GM21367 (cell line): Measurements from ENCODE around the gene CHRDL2.
"Not testable (repeated sequence)": the region's sequence is repeated elsewhere in the genome, so short reads cannot be mapped to it uniquely, and the experiment has no call there.

Experiments
- ATAC-seq: cut with Tn5 transposase; IDR thresholded peaks from one replicate; pipeline ENCODE4 v1.9.1; 2021; ENCODE audit not compliant: unreplicated experiment

The CHRDL2 gene

DNA sequence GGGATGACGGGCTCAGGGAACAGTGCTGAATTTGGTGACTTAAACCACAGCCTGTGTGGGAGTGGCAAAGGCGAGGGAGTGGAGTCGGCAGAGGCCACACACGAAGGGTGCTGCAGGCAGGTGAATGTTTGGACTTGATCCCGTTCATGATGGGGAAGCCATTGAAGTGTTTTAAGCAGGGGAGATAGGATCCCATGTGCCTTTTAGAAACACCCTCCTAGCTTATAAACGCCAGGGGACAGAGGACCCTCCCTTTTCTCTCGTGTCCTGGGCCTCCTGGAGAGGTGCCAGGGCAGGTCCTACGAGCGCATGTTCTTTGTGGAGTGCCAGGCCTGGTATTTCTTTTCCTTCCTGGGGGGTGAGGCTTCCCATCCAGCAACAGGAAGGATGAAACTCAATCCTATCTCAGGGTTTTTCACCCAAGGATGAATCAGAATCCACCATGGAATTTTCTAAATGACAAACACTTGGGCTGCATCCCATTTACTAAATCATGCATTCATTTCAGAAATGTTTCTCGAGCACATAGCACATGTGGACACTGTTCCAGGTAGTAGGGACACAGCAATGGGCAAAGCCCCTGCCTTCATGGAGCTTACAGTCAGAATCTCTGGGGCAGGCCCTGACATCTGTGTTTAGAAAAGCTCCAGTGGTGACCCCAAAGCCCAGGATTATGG is 59.6 kb downstream of the CHRDL2 start:
- ATAC-seq, result no peak

DNA sequence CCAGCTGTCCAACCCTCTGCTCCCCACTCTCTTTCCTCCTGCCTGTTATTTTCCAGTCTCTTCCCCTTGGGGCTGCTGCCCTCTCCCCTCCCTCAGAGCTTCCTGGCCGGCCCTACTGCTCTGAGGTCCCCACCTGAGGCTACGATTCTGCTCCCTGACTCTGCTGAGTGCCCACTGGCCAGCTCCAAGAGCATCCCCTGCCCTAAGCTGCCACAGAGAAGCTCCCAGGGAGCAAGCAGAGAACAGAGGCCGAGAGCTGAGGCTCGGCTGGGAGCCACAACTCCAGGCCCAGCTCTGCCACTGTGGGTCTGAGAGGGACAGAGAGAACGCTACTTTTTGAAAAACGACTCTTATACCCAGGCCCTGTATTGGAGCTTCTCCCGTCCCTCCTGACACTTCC is 61.1 kb downstream of the CHRDL2 start:
- ATAC-seq, result no peak

DNA sequence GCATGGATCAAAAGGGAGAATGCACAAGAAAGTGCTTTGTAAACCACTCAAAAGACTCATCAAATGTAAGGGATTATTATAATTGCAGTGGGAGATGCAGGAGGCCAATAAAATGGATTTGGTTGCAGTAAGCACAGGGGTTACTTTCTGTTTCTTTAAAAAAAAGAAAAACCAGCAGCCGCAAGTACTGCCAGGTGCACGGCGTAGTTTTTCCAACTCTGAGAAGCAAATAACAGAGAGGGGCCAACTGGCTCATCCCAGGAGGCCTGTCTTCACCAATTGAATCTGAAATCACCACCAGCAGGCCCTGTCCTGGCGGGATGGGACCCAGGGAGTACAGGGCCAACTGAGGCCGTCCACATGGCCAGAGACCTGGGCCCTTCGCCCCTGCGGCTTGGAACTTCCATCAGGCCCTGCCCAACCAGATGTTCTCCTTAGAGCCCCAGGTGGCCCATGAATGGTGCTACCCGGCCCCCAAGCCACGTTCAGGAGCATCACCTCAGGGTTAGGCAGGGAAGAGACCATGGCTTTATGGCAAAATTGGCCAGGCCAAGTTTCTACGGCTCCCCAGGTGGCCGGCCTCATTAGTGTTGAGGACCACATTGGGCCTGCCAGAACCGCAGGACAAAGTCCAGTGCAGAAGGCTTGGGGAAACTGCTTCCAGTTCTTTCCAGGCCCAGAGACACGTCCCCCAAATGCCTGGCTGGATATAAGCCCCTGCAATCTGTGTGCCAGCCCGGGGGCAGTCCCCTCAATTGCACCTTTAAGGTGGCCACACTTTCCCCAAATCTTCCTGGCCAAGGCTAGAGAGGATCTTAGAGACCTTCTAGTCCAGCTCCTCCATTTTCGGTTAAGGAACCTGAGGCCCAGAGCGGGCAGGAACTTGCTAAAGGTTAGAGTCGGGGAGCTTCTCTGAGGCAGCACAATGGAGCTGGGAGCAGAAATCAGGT is 61.7 kb downstream of the CHRDL2 start:
- no peak for ATAC-seq

DNA sequence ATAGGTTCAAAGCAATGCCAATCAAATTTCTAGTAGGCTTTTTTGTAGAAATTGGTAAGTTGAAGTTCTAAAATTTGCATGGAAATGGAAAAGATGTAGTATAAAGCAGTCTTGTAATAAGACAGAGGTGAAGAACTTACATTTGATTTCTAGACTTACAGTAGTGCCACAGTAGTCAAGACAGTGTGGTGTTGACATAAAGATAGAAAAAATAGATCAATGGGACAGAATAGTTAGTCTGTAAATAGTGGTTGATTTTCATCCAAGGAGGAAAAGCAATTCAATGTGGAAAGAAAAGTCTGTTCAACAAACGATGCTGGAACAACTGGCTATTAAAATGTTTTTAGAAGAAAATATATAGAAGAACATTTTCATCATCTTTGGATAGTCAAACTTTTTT is 67.9 kb downstream of the CHRDL2 start:
- ATAC-seq, result no peak

DNA sequence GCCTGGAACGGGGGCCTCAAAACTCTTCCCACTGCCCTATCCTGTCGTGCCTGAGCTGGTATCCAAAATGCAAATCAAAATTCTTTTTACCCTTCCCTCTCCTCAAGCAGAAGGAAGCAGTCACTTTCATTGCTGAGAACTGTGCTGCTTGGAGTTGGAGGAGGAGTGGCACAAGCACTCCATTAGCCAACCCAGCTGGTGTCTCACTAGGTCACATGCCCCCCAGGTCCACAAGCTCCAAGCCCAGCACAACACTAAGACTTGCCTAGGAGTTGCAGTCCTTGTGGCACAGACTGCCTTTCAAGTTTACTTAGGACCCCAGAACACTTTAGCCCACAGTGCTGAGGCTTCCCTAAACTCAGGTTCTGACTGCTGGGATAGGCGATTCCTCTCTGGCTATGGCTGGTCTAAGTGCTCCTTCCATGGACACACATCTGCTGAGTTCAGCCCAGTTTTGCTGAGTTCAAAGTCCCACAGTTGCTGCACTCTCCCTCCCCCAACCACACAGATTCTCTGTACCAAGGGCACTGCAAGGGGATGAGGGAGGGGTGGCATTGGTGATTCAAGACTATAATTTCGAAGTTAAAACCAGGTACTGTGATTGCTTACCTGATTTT is 68.6 kb downstream of the CHRDL2 start:
- ATAC-seq, result no peak

DNA sequence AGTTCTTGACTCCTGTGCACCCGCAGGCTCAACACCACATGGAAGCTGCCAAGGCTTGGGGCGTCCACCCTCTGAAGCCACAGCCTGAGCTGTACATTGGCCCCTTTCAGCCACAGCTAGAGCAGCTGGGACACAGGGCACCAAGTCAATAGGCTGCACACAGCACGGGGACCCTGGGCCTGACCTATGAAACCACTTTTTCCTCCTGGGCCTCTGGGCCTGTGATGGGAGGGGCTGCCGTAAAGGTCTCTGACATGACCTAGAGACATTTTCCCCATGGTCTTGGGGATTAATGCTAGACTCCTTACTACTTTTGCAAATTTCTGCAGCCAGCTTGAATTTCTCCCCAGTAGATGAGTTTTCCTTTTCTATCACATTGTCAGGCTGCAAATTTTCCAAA is 72.1 kb downstream of the CHRDL2 start:
- ATAC-seq, result not testable (repeated sequence)

DNA sequence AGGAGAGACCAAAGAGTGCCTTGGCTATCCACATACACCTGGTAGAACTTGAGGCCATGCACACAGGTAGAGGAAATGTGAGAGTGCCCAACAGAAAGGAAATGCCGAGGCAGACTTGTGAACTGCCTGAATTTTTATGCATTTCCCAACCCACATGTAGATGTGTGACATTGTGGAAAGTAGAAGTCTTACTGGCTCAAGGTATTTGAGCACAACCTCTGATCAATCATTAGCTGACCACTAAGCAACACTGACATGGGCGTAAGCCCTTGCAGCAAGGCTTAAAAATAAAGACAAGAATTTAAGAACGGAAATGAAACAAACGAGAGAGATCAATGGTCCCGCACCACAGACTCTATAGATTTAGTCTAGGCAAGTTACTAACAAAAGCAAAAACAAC is 76.2 kb downstream of the CHRDL2 start:
- ATAC-seq, result no peak

DNA sequence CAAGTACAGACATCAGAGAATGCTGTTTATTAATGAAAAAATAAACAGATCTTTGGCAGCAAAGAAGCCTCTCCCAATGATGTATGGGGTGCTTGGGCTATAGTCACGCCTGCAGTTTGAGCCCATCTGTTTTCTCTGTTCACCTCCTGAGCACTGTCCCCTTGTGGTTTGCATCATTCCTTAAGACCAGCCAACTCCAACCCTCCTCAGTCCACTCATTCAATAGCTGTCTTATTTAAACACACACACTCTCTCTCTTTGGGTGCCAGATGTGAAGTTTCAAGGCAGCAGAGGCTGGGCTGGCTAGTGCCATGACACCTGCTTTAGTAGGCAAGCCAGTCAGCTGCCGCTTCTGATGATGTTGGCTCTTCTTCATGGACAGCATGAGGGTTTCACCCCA is 80.7 kb downstream of the CHRDL2 start:
- ATAC-seq, result no peak

DNA sequence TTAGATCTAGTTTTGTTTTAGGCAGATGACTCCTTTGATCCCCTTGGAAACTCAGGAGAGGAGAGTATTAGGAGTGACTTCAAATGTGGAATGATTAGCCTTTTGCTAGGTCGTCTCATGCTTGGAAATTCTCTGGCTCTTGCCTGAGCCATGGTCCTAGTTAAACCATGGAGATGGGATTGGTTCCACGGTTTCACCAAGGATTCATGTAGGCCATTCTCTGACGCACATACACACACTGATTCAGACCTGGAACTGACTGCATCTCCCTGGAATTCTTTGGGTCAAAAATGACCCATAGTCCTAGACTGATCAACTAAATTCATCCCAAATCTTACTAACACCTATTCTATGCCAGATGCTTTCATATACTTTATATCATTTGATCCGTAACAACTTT is 82.3 kb downstream of the CHRDL2 start:
- ATAC-seq, result no peak

DNA sequence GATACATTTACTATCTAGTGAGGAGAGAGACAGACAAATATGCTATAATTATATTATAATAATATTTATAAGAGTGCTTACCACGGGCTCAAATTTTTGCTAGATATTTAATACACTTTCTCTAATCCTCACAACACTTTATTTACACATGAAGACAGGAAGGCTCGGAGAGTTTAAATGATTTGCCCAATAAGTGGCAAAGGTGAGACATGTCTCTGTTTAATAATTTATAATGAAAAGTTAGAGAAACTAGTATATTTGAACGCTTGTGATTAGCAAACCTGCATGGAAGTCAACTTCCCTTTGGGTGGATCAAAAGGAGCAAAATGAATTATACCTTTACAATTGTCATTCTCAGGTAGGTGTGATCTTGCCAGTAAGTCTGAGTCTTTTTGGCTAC is 83.4 kb downstream of the CHRDL2 start:
- ATAC-seq, result no peak

DNA sequence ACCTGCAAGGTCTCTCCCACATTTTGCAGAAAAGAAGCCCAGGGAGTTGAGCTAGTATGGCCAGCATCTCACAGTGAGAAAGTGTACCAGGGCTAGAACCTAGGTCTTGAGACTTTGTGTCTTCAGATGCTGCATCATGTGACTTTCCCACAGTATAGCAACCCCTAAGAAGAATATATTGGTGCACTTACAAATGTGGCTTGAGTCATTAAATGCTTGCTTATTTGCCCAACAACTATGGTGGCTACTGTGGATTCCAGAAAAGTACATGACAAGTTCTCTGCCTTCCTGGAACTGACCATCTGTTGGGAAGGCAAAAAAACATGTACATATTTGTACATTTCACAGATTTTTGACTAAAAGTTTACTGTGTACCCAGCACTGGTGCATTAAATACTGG is 83.8 kb downstream of the CHRDL2 start:
- ATAC-seq, result no peak

DNA sequence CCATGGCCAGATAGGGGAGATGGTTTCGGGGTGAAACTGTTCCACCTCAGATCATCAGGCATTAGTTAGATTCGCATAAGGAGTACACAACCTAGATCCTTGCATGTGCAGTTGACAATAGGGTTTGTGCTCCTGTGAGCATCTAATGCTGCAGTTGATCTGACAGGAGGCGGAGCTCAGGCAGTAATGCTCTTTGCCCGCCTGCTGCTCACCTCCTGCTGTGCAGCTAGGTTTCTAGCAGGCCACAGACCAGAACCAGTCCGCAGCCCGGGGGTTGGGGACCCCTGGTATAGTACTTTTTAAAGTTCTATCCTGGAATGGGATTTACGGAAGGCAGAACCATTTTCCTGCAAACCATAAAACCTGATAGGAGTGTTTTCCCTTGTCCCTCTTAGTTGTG is 84.3 kb downstream of the CHRDL2 start:
- ATAC-seq, result no peak
